Thyroid gland (tissue), 4 donors: ENCODE results near the gene VWA3B. TPM values are rescaled to one million over a fixed set of nuclear protein-coding genes. Genes with fewer than 3 reads are reported as not detected.
"Not testable (repeated sequence)": the region's sequence is repeated elsewhere in the genome, so short reads cannot be mapped to it uniquely, and the experiment has no call there.

Experiments
- DNase-seq, 2 donors: peaks; one replicate each; pipeline ENCODE4 v3.0.0-alpha.2; 2019
- H3K27ac ChIP-seq, 3 donors: fragments of 200-600 bp; sonication (generic); 1 replicate in 2 of 3; 2 replicates in 1 of 3; pipeline ENCODE4 v1.5.1; 2016 to 2019; ENCODE audit warnings: mild to moderate bottlenecking in 1 of 3, moderate library complexity in 1 of 3
- H3K27me3 ChIP-seq: fragments of 200-600 bp; sonication (generic); one replicate; pipeline ENCODE4 v1.5.1; 2019
- H3K36me3 ChIP-seq, 2 donors: fragments of 200-600 bp; sonication (generic); one replicate each; pipeline ENCODE4 v1.5.1; 2016 to 2019
- H3K4me1 ChIP-seq, 2 donors: fragments of 200-600 bp; sonication (generic); one replicate each; pipeline ENCODE4 v1.5.1; 2017 to 2019
- H3K4me3 ChIP-seq, 3 donors: fragments of 200-600 bp; sonication (generic); replicated peaks in 1 of 3; 1 replicate in 2 of 3; 2 replicates in 1 of 3; pipeline ENCODE4 v1.5.1; 2016; ENCODE audit warnings: mild to moderate bottlenecking in 1 of 3
- H3K9me3 ChIP-seq: fragments of 200-600 bp; sonication (generic); one replicate; pipeline ENCODE4 v1.5.1; 2017
- CTCF ChIP-seq, 6 experiments: fragments of 200-600 bp in 3 of 6; fragments of 450-650 bp in 3 of 6; sonication (generic) in 3 of 6; IDR thresholded peaks; one replicate each; pipeline ENCODE4 v1.5.1; 2016 to 2019; ENCODE audit warnings: antibody characterized with exemption in 6 of 6, mild to moderate bottlenecking in 2 of 6, inconsistent platforms in 1 of 6, moderate library complexity in 1 of 6
- POLR2A ChIP-seq, 2 donors: fragments of 450-650 bp; IDR thresholded peaks; one replicate each; pipeline ENCODE4 v1.6.1; 2017; ENCODE audit warnings: antibody characterized with exemption in 2 of 2, mild to moderate bottlenecking in 2 of 2, moderate library complexity in 1 of 2
- WGBS, 2 donors: methylation state at CpG; one replicate each; pipeline ENCODE4 v1.1.5; 2017; 5-methylcytosine and 5-hydroxymethylcytosine counted together
- intact Hi-C: fragments of 100-400 bp; cut with DNase I; formaldehyde crosslinking; loops from one replicate; pipeline ENCODE4 v1.15.1; 2023
- total RNA-seq, 4 donors: library from RNA; depleted of rRNA; stranded (reverse); fragments of >200 nt; gene quantifications; one replicate each; pipeline ENCODE4 v1.2.3, GENCODE V29; 2016

Gene VWA3B
- total RNA-seq, 4 donors from 2014 or later = 0.81 TPM; not detected in 3

DNA sequence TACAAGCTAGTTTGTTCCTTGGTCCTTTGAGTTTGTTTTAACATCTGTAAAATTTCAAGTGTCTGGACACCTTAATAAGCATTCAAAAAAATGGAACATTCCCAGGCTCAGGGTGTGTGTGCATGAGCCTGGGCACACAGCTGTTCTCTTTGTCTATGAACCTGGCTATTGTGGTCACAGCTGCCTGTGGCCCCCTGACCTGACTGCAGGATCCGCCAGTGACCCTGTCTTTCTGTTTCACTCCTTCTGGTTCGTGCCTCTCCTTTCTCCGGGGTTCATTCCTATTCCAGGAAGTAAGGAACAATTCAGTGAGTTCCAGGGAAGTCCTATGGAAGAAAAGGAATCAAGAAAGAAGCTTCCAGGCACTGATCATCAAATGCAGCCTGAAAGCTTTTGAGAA lies 35.6 kb downstream of the VWA3B start:
- WGBS, 2 donors = 70 to 74% methylated on average over 3 of the region's 3 CpGs

GRCh38 chr2:98123286-98123685 lies 36.3 kb downstream of the VWA3B start:
- H3K9me3 ChIP-seq = no peaks in the 10 kb centered on the region
- WGBS, 2 donors = 61 to 72% methylated on average over 8 of the region's 8 CpGs
- intact Hi-C loops = no loop called here
- H3K4me3 ChIP-seq = no peak overlapping the region
- H3K27ac ChIP-seq = no peak overlapping the region
- no peak for DNase-seq
- no peaks in the 10 kb centered on the region for H3K36me3 ChIP-seq
- no peak for TF ChIP-seq POLR2A (IDR thresholded peaks at IDR 0.05)
- TF ChIP-seq CTCF (IDR thresholded peaks at IDR 0.05) = no peak
- no peaks in the 10 kb centered on the region for H3K27me3 ChIP-seq
- H3K4me1 ChIP-seq = no peaks in the 10 kb centered on the region

More for the DNA sequence above, 35.6 kb downstream of the VWA3B start:
- H3K27me3 ChIP-seq = no peaks in the 10 kb centered on the region
- intact Hi-C loops = no loop called here
- no peak for TF ChIP-seq POLR2A (IDR thresholded peaks at IDR 0.05)
- no peak for TF ChIP-seq CTCF (IDR thresholded peaks at IDR 0.05)
- no peak overlapping the region for H3K4me3 ChIP-seq
- no peak for DNase-seq
- no peaks in the 10 kb centered on the region for H3K9me3 ChIP-seq
- H3K4me1 ChIP-seq = no peaks in the 10 kb centered on the region
- no peaks in the 10 kb centered on the region for H3K36me3 ChIP-seq
- no peak overlapping the region for H3K27ac ChIP-seq

DNA sequence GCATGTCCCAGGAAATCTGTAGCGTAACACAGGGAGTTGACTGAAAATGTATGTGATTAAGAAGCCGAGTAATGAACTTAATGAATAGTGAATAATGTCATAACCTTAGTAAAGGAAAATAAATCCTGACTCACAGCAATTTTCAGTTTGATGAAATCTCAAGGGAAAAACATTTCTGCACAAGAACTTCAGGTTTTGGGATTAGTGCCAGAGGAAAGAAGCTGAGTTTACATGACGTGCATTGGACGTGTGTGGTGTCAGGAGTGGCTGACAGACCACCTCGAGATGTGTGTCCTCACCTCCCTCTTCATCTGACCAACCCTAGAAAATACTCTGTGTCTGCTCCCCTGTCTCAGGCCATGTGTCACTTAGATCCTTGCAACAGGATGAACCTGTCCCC lies 39.1 kb downstream of the VWA3B start:
- DNase-seq = no peak
- WGBS, 2 donors = 71 to 77% methylated on average over 5 of the region's 5 CpGs
- H3K27ac ChIP-seq = no peak overlapping the region

GRCh38 chr2:98127229-98127989 lies 40.4 kb downstream of the VWA3B start:
- intact Hi-C loops = no loop called here
- 60 to 77% methylated on average over 11 to 15 of the region's 15 CpGs for WGBS, 2 donors
- no peak for TF ChIP-seq POLR2A (IDR thresholded peaks at IDR 0.05)
- TF ChIP-seq CTCF (IDR thresholded peaks at IDR 0.05) = no peak

More for the DNA sequence above, 39.1 kb downstream of the VWA3B start:
- Histone ChIP-seq H3K9me3 (no peaks in the 10 kb centered on the region), H3K27me3 (no peaks in the 10 kb centered on the region), H3K4me1 (no peaks in the 10 kb centered on the region), H3K36me3 (no peaks in the 10 kb centered on the region), H3K4me3 (no peak overlapping the region)
- TF ChIP-seq CTCF (IDR thresholded peaks at IDR 0.05) (no peak), POLR2A (IDR thresholded peaks at IDR 0.05) (no peak)
- intact Hi-C loops = no loop called here

DNA sequence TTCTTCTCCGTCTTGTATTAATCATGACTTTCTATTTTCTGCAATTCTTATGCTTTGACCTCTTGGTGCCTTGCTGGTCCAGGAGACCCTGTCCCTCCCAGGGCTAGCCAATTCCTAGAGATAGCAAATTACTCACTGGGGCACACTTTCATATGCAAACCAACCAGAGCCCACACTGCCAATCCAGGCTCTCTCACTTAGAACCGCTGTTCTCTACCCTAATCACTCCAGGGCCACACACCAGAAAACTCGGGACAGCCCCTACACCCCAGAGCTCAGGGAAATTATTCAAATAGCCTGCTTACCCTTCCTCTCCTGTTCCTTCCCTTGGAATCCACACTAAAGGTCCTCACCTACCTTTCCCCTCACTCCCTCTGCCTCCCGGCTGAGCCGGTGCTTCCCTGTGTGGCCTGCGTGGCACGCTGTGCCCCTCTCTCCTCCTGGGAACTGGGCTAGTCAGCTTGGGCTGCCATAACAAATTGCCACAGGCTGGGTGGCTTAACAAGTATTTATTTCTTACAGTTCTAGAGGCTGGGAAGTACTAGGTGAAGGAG lies 41.7 kb downstream of the VWA3B start:
- intact Hi-C loops = no loop called here
- Histone ChIP-seq H3K4me3 (no peak overlapping the region), H3K9me3 (no peaks in the 10 kb centered on the region), H3K27ac (no peak overlapping the region), H3K4me1 (no peaks in the 10 kb centered on the region), H3K27me3 (no peaks in the 10 kb centered on the region), H3K36me3 (no peaks in the 10 kb centered on the region)
- DNase-seq = no peak
- TF ChIP-seq CTCF (IDR thresholded peaks at IDR 0.05) = no peak
- TF ChIP-seq POLR2A (IDR thresholded peaks at IDR 0.05) = no peak
- 82 to 93% methylated on average over 7 of the region's 7 CpGs for WGBS, 2 donors

More at GRCh38 chr2:98127229-98127989, 40.4 kb downstream of the VWA3B start:
- Histone ChIP-seq H3K27ac (no peak overlapping the region), H3K9me3 (no peaks in the 10 kb centered on the region), H3K4me3 (no peak overlapping the region), H3K27me3 (no peaks in the 10 kb centered on the region), H3K4me1 (no peaks in the 10 kb centered on the region), H3K36me3 (no peaks in the 10 kb centered on the region)
- no peak for DNase-seq

DNA sequence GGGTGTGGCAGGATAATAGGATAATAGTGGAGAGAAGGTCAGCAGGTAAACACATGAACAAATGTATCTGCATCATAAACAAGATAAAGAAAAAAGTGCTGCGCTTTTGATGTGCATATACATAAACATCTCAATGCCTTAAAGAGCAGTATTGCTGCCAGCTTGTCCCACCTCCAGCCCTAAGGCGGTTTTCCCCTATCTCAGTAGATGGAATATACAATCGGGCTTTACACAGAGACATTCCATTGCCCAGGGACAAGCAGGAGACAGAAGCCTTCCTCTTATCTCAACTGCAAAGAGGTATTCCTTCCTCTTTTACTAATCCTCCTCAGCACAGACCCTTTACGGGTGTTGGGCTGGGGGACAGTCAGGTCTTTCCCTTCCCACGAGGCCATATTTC lies 43.1 kb downstream of the VWA3B start:
- H3K4me3 ChIP-seq, intact Hi-C loops, H3K27ac ChIP-seq, H3K4me1 ChIP-seq, DNase-seq, H3K36me3 ChIP-seq, H3K27me3 ChIP-seq, H3K9me3 ChIP-seq: not testable (repeated sequence)
- 30 to 32% methylated on average over 5 of the region's 5 CpGs for WGBS, 2 donors
